Right lobe of liver (tissue), 4 donors: ENCODE data around the gene YBX2.

Experiments
- POLR2A ChIP-seq: fragments of 450-650 bp; IDR thresholded peaks from one replicate; pipeline ENCODE4 v1.6.1; 2017; ENCODE audit warnings: antibody characterized with exemption, mild to moderate bottlenecking
- TF ChIP-seq, protein P1 (sequence below), 4 donors: fragments of 200-600 bp in 3 of 4; fragments of 450-650 bp in 1 of 4; IDR thresholded peaks; one replicate each; pipeline versions ENCODE4 v1.5.1 to v1.8.0; 2016 to 2022; ENCODE audit warnings: antibody characterized with exemption in 4 of 4, mild to moderate bottlenecking in 2 of 4
- donor health status: DM: no; HTN: no; CAD: no.
- donor health status: DM: no; HTN: no; CAD: no.
- donor health status: DM: no; HTN: yes; CAD: no.

DNA sequence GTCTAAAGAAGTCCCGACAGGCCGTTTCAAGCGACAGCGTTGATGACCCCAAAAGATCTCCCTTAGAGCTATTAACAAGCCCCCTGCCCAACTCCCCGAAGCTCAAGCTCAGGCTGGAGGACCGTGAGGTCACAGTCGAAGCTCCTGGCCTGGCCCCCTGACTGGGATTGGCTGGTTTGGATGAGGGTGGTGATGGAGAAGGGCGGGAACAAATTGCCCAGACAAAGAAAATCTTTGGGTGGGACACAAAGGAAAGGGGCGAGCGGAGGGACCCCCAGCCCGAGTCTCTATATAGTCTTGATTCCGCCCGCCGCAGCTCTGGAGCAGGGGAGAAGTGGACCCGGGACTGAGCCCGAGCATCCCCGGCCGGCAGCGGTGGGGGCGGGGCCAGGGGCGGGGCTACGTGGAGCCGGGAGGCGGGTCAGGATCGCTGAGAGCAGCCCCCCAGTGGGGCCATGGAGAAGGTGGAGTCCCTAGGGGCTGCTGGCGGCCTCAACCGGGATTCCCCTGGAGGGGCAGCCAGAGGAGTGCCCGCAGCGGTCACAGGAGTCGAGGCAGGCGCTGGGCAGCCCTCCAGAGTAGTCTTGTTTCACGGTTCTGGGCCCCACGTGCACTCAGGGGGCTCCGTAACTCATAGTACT lies 35.7 kb upstream of the YBX2 start:
- TF ChIP-seq, protein P1, sequence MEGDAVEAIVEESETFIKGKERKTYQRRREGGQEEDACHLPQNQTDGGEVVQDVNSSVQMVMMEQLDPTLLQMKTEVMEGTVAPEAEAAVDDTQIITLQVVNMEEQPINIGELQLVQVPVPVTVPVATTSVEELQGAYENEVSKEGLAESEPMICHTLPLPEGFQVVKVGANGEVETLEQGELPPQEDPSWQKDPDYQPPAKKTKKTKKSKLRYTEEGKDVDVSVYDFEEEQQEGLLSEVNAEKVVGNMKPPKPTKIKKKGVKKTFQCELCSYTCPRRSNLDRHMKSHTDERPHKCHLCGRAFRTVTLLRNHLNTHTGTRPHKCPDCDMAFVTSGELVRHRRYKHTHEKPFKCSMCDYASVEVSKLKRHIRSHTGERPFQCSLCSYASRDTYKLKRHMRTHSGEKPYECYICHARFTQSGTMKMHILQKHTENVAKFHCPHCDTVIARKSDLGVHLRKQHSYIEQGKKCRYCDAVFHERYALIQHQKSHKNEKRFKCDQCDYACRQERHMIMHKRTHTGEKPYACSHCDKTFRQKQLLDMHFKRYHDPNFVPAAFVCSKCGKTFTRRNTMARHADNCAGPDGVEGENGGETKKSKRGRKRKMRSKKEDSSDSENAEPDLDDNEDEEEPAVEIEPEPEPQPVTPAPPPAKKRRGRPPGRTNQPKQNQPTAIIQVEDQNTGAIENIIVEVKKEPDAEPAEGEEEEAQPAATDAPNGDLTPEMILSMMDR (IDR thresholded peaks at IDR 0.05) = no peak
- no peak for TF ChIP-seq POLR2A
